Ovary (tissue), 3 donors: ENCODE data around the gene NDUFV2.

Source experiments
- EP300 ChIP-seq: sonication (generic); formaldehyde crosslinking; IDR thresholded peaks from one replicate; pipeline ENCODE4 v1.6.1; 2017; ENCODE audit warnings: antibody characterized with exemption
- TF ChIP-seq, protein P1 (sequence below), 3 donors: fragments of 450-650 bp in 2 of 3; fragments of 200-600 bp in 1 of 3; IDR thresholded peaks; one replicate each; pipeline versions ENCODE4 v1.5.1 to v1.8.0; 2016 to 2022; ENCODE audit warnings: antibody characterized with exemption in 3 of 3, mild to moderate bottlenecking in 1 of 3
- donor health status: DM: no; HTN: no; CAD: no.

DNA sequence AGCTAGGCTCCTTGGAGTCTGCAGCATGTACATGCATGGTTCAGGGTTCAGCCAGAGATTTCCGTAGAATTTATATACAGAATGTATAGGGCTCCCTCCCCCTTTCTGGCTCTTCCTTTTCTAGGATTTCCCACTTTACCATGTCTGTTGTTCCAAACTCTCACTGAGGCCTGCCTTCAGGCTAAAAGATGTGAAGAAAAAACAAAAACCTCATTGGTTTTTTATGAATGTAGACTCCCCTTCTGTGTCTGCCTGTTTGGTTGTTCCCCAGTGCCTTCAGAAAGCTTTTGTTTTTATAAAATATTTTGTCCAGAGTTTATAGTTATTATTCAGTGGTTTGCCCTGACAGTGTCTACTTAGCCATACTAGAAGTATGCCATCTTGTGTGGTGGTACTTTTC is 3.6 kb downstream of the NDUFV2 start:
- TF ChIP-seq, protein P1, sequence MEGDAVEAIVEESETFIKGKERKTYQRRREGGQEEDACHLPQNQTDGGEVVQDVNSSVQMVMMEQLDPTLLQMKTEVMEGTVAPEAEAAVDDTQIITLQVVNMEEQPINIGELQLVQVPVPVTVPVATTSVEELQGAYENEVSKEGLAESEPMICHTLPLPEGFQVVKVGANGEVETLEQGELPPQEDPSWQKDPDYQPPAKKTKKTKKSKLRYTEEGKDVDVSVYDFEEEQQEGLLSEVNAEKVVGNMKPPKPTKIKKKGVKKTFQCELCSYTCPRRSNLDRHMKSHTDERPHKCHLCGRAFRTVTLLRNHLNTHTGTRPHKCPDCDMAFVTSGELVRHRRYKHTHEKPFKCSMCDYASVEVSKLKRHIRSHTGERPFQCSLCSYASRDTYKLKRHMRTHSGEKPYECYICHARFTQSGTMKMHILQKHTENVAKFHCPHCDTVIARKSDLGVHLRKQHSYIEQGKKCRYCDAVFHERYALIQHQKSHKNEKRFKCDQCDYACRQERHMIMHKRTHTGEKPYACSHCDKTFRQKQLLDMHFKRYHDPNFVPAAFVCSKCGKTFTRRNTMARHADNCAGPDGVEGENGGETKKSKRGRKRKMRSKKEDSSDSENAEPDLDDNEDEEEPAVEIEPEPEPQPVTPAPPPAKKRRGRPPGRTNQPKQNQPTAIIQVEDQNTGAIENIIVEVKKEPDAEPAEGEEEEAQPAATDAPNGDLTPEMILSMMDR (IDR thresholded peaks at IDR 0.05): no peak
- TF ChIP-seq EP300: no peak
